ENCODE measurements around the gene RPRD2. TPM values are rescaled to one million over a fixed set of nuclear protein-coding genes. Genes with fewer than 3 reads are reported as not detected.

Gene RPRD2
- total and polyA plus RNA-seq, 9 of the 15 experiments (the other 6 are each of a cell fraction or from before 2014, with no cell fraction given) = 1.5 to 21.6 (median 7.7) TPM

GRCh38 chr1:150363426-150364230 is at the start of gene RPRD2 (continued):
- TF ChIP-seq ZNF124 (CRISPR knock-in tag; IDR thresholded peaks at IDR 0.05) (no peak), ZNF311 (CRISPR knock-in tag; IDR thresholded peaks at IDR 0.05) (no peak), RAD21 (CRISPR knock-in tag; conservative IDR thresholded peaks at IDR 0.05 in 1 of 2, IDR thresholded peaks at IDR 0.05 in 1 of 2) (no peak), ZNF57 (CRISPR knock-in tag; IDR thresholded peaks at IDR 0.05) (no peak), ZNF282 (CRISPR knock-in tag; IDR thresholded peaks at IDR 0.05) (no peak), RBM17 (IDR thresholded peaks at IDR 0.05; ENCODE audit: borderline replicate concordance, low read depth, low read length) (no peak), NBN (IDR thresholded peaks at IDR 0.05; ENCODE audit: low read depth) (0 out of 2 replicates have a peak, but pooled peaks have one; percentile 55), ZSCAN29 (IDR thresholded peaks at IDR 0.05) (peak; percentile 82), HMBOX1 (IDR thresholded peaks at IDR 0.05) (peak; percentile 75), ZBTB17 (CRISPR knock-in tag; IDR thresholded peaks at IDR 0.05) (no peak; the same call in 1 of the 2 replicates), CREB1 (IDR thresholded peaks at IDR 0.05) (peak; percentile 82; the same call in 1 of the 2 replicates), CREB1 (CRISPR knock-in tag; IDR thresholded peaks at IDR 0.05) (peak; percentile 47; the same call in 1 of the 2 replicates), ZNF717 (CRISPR knock-in tag; IDR thresholded peaks at IDR 0.05) (no peak), DMBX1 (CRISPR knock-in tag; IDR thresholded peaks at IDR 0.05; ENCODE audit: borderline replicate concordance) (peak; percentile 67; the same call in 1 of the 2 replicates), ZHX1 (conservative IDR thresholded peaks at IDR 0.05; ENCODE audit: low read length) (0 out of 2 replicates have a peak, but pooled peaks have one; percentile 88), ZFPM2 (CRISPR knock-in tag; IDR thresholded peaks at IDR 0.05) (0 out of 2 replicates have a peak, but pooled peaks have one; percentile 58)
